ENCODE measurements around the gene UBR7. TPM values are rescaled to one million over a fixed set of nuclear protein-coding genes. Genes with fewer than 3 reads are reported as not detected.
A peak's percentile ranks its signal among the peaks of the same experiment; 100 is the strongest.
"Not testable (repeated sequence)": the region's sequence is repeated elsewhere in the genome, so short reads cannot be mapped to it uniquely, and the experiment has no call there.

Gene UBR7, protein sequence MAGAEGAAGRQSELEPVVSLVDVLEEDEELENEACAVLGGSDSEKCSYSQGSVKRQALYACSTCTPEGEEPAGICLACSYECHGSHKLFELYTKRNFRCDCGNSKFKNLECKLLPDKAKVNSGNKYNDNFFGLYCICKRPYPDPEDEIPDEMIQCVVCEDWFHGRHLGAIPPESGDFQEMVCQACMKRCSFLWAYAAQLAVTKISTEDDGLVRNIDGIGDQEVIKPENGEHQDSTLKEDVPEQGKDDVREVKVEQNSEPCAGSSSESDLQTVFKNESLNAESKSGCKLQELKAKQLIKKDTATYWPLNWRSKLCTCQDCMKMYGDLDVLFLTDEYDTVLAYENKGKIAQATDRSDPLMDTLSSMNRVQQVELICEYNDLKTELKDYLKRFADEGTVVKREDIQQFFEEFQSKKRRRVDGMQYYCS
- total RNA-seq = 10 to 100 TPM; 39.0 to 49.3 TPM

DNA sequence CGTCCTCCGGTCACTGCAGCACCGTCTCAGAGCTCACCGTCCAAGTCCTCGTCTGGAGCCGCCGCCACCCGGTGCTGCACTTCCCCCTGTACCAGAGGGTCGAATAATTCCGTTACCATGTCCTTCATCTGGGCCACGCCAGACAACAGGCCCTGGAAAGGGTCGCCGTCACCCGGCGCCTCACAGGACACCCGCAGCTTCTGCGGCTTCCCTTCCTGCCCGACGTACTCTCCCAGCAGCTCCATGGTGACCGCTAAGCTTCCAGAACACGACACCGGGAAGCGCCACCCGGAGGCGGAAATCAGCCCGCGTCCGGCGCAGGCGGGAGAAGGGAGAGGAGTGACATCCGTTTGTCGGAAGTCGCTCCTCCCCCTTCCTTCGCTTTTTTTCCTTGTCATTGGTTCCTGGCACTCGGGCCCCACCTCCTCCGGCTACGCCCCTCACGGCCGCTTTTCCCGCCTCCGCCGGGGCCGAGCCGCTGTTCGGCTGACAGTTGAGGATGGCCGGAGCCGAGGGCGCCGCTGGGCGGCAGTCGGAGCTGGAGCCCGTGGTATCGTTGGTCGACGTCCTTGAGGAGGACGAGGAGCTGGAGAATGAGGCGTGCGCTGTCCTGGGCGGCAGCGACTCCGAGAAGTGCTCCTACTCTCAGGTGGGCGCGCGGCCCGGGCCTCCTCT lies at the start of gene UBR7, which contains the start of gene GON7:
Gene UBR7, plus strand, starts transcription at position 464 of the 675 bp plus-strand sequence. Its CDS starts 36 bp downstream, at position 500.
Gene GON7, minus strand, starts transcription at position 273 of the 675 bp plus-strand sequence. Its CDS starts 28 bp downstream, at position 245.
- peaks cover 41% of the 10 kb centered on the region for H3K4me1 Mint-ChIP-seq (ENCODE audit: low read depth)
- ATAC-seq (peak; percentile 89), DNase-seq (peak; percentile 94)
- POLR2A ChIA-PET = interaction anchor here (0.7 to 5.1 kb wide), 11 partner anchors 10 to 754 kb away, joined by 3 to 87 read pairs (median 4); partner anchors contain the start of genes LYSET and MOAP1
- H3K27me3 Mint-ChIP-seq (ENCODE audit: low read depth) = no peaks in the 10 kb centered on the region
- peak within 1 kb of the TSS; percentile 96 for H3K27ac Mint-ChIP-seq
- CTCF ChIA-PET = interaction anchor here (0.6 to 4.7 kb wide), 12 partner anchors 10 to 974 kb away, joined by 3 to 40 read pairs (median 4); partner anchors contain the start of genes LYSET and MOAP1
- H3K36me3 Mint-ChIP-seq (ENCODE audit: low read depth) = peaks cover 40% of the 10 kb centered on the region
- peak within 1 kb of the TSS; percentile 100 for H3K4me3 Mint-ChIP-seq
- no peaks in the 10 kb centered on the region for H3K9me3 Mint-ChIP-seq (ENCODE audit: insufficient read depth)

DNA sequence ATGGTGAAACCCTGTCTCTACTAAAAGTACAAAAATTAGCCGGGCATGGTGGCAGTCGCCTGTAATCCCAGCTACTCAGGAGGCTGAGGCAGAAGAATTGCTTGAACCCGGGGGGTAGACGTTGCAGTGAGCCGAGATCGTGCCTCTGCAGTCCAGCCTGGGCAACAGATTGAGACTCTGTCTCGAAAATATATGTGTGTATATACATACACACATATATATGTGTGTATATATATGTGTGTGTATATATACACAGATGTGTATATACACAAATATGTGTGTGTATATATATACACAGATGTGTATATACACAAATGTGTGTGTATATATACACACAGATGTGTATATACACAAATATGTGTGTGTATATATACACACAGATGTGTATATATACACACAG lies 48.7 kb upstream of the UBR7 start:
- H3K4me1 Mint-ChIP-seq (ENCODE audit: low read depth); DNase-seq; H3K36me3 Mint-ChIP-seq (ENCODE audit: low read depth); ATAC-seq; CTCF ChIA-PET; H3K9me3 Mint-ChIP-seq (ENCODE audit: insufficient read depth); H3K4me3 Mint-ChIP-seq; POLR2A ChIA-PET; H3K27ac Mint-ChIP-seq; H3K27me3 Mint-ChIP-seq (ENCODE audit: low read depth): not testable (repeated sequence)

DNA sequence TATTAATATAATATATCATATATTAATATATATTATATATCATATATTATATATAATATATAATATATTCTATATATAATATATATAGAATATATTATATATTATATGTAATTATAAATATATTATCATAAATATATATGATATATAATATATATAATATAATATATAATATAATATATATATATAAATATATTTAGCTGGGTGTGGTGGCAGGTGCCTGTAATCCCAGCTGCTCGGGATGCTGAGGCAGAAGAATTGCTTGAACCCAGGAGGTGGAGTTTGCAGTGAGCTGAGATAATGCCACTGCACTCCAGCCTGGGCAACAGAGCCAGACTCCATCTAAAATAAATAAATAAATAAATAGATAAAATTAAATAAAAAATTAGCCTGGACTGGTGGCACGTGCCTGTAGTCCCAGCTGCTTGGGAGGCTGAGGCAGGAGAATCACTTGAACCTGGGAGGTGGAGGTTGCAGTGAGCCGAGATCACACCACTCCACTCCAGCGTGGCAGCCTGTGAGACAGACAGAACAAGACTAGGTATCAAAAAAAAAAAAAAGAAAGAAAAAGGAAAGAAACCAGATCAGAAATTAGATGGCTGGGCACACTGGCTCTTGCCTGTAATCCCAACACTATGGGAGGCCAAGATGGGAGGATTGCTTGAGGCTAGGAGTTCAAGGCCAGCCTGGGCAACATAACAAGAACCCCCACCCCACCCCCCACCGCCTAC lies 47.3 kb upstream of the UBR7 start:
- H3K27me3 Mint-ChIP-seq (ENCODE audit: low read depth); POLR2A ChIA-PET; H3K9me3 Mint-ChIP-seq (ENCODE audit: insufficient read depth); H3K4me1 Mint-ChIP-seq (ENCODE audit: low read depth); H3K27ac Mint-ChIP-seq; CTCF ChIA-PET; H3K36me3 Mint-ChIP-seq (ENCODE audit: low read depth); H3K4me3 Mint-ChIP-seq: not testable (repeated sequence)
- DNase-seq = peak; percentile 35
- peak; percentile 24 for ATAC-seq

DNA sequence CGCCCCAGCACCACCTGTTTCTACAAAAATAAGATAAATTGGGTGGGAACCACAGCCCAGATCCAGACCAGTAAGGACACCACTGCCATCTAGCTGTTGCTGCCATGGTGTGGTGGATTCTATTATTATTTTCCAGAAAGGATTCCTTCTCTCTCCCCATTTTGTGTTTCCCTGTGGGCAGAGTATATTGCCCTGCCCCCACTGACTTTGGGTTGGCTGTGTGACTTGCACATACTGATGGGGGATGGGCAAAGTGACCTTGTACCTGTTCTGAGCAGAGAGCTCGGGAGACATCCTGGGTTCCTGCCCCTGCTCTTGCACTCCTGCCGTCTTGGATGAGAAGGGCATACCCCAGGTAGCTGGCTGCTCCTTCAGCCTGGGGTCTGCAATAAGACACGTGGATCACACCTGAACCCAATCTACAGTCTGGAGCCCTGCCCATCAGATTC lies 46.7 kb upstream of the UBR7 start:
- CTCF ChIA-PET = interaction anchor here (0.8 to 1.0 kb wide), 3 partner anchors 16 to 47 kb away, joined by 3 to 7 read pairs (median 4); no protein-coding TSS in a partner anchor
- H3K4me3 Mint-ChIP-seq = no peak overlapping the region
- no peaks in the 10 kb centered on the region for H3K9me3 Mint-ChIP-seq (ENCODE audit: insufficient read depth)
- POLR2A ChIA-PET = no interaction called here
- H3K27ac Mint-ChIP-seq = no peak overlapping the region
- H3K27me3 Mint-ChIP-seq (ENCODE audit: low read depth) = peaks cover 2% of the 10 kb centered on the region
- H3K4me1 Mint-ChIP-seq (ENCODE audit: low read depth) = no peaks in the 10 kb centered on the region
- DNase-seq = peak; percentile 40
- no peaks in the 10 kb centered on the region for H3K36me3 Mint-ChIP-seq (ENCODE audit: low read depth)
- ATAC-seq = peak; percentile 52

DNA sequence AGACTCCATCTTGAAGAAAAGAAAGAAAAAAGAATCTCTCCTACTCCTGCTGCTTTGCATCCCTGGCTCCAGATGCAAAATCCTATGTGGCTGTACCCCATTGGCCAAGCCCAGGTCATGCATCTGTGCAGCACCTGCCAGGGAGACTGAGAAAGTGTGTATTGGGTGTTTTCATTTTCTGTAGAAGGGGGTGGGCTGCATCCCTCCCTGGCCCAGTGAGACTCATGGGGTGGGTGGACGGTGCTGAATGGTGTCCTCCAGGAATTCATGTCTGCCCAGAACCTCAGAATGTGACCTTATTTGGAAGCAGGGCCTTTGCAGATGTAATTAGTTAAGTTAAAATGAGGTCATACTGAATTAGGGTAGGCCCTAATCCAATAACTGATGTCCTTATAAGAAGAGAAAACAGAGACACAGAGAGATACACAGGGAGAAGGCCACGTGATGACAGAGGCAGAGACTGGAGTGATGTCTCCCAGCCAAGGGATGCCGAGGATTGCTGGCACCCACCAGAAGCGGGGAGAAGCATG lies 45.6 kb upstream of the UBR7 start:
- Mint-ChIP-seq H3K4me3 (no peak overlapping the region), H3K36me3 (ENCODE audit: low read depth) (no peaks in the 10 kb centered on the region), H3K27me3 (ENCODE audit: low read depth) (peaks cover 2% of the 10 kb centered on the region), H3K9me3 (ENCODE audit: insufficient read depth) (no peaks in the 10 kb centered on the region), H3K4me1 (ENCODE audit: low read depth) (no peaks in the 10 kb centered on the region), H3K27ac (no peak overlapping the region)
- ATAC-seq (no peak), DNase-seq (no peak)
- ChIA-PET CTCF (interaction anchor here (0.8 to 1.0 kb wide), 3 partner anchors 15 to 48 kb away, joined by 3 to 7 read pairs (median 4); no protein-coding TSS in a partner anchor), POLR2A (no interaction called here)

DNA sequence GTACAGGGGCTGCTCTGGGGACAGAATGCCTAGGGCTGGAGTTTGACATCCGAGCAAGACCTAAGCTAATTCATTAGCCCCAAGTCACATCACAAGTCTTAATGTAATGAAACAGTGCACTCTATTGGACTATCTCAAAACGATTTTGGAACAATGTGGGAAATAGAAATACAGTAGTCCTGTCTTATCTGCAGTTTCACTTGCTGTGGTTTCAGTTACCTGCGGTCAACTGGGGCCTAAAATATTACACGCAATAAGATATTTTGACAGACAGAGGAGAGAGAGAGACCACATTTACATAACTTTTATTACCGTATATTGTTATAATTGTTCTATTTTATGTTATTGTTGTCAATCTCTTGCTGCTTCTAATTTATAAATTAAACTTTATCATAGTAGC lies 43.5 kb upstream of the UBR7 start:
- no peaks in the 10 kb centered on the region for H3K9me3 Mint-ChIP-seq (ENCODE audit: insufficient read depth)
- H3K27ac Mint-ChIP-seq = no peak overlapping the region
- no peak overlapping the region for H3K4me3 Mint-ChIP-seq
- ChIA-PET POLR2A (no interaction called here), CTCF (interaction anchor here (1.0 to 1.4 kb wide), 2 partner anchors 14 to 51 kb away, joined by 3 to 5 read pairs; no protein-coding TSS in a partner anchor)
- H3K36me3 Mint-ChIP-seq (ENCODE audit: low read depth) = no peaks in the 10 kb centered on the region
- ATAC-seq (no peak), DNase-seq (no peak)
- H3K4me1 Mint-ChIP-seq (ENCODE audit: low read depth) = no peaks in the 10 kb centered on the region
- no peaks in the 10 kb centered on the region for H3K27me3 Mint-ChIP-seq (ENCODE audit: low read depth)

DNA sequence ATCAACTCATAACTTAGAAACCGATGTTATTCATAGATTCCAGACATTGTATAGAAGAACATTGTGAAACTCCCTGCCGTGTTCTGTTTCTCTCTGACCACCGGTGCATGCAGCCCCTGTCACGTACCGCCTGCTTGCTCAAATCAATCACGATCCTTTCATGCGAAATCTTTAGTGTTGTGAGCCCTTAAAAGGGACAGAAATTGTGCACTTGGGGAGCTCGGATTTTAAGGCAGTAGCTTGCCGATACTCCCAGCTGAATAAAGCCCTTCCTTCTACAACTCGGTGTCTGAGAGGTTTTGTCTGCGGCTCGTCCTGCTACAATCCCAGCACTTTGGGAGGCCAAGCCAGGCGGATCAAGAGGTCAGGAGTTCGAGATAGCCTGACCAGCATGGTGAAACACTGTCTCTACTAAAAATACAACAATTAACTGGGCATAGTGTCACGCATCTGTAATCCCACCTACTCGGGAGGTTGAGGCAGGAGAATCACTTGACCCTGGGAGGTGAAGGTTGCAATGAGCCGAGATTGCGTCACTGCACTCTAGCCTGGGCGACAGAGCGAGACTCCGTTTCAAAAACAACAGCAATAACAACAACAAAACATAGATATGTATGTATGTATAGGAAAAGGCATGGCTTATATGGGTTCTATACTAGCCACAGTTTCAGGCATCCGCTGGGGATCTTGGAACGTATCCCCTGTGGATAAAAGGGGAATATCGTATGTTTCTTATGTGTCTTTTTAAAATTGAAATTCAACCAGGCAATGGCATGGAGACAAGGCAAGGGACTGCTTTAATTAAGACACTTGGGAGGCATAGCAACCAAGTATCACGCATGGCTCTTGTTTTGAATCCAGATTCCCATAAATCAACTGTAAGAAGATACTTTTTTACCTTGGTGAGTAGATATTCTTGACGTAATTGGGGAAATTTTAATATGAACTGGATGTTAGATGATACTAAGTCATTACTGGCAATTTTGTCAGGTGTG lies 41.5 kb upstream of the UBR7 start:
- H3K36me3 Mint-ChIP-seq (ENCODE audit: low read depth); H3K27me3 Mint-ChIP-seq (ENCODE audit: low read depth); H3K4me1 Mint-ChIP-seq (ENCODE audit: low read depth); H3K9me3 Mint-ChIP-seq (ENCODE audit: insufficient read depth); H3K4me3 Mint-ChIP-seq; DNase-seq; H3K27ac Mint-ChIP-seq; ATAC-seq; CTCF ChIA-PET: not testable (repeated sequence)
- POLR2A ChIA-PET = interaction anchor here (1.1 kb wide), 1 partner anchor 19 kb away, joined by 3 read pairs; the partner anchor contains the start of genes LYSET and MOAP1

DNA sequence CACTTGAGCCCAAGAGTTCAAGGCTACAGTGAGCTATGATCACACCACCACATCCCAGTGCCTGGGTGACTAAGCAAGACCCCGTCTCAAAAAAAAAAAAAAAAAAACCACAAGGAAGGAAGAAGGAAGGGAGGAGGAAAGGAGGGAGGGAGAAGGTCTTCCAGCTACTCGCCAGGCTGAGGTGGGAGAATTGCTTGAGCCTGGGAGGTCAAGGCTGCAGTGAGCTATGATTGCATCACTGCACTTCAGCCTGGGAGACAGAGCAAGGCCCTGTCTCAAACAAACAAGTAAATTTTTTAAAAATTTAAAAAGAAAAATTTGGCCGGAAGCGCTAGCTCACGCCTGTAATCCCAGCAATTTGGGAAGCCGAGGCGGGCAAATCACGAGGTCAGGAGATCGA lies 38.4 kb upstream of the UBR7 start:
- H3K4me3 Mint-ChIP-seq; H3K9me3 Mint-ChIP-seq (ENCODE audit: insufficient read depth); DNase-seq; POLR2A ChIA-PET; H3K27me3 Mint-ChIP-seq (ENCODE audit: low read depth); H3K27ac Mint-ChIP-seq; ATAC-seq; H3K36me3 Mint-ChIP-seq (ENCODE audit: low read depth); H3K4me1 Mint-ChIP-seq (ENCODE audit: low read depth): not testable (repeated sequence)
- CTCF ChIA-PET = interaction anchor here (1.1 to 3.2 kb wide), 2 partner anchors 9 to 55 kb away, joined by 5 to 15 read pairs; no protein-coding TSS in a partner anchor

DNA sequence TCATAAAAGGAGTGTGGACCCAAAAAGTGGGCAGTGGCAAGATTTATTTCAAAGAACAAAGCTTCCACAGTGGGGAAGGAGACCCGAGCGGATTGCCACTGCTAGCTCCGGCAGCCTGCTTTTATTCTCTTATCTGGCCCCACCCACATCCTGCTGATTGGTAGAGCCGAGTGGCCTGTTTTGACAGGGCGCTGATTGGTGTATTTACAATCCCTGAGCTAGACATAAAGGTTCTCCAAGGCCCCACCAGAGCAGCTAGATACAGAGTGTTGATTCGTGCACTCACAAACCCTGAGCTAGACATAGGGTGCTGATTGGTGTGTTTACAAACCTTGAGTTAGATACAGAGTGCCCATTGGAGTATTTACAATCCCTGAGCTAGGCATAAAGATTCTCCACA lies 37.4 kb upstream of the UBR7 start:
- H3K4me3 Mint-ChIP-seq; H3K27me3 Mint-ChIP-seq (ENCODE audit: low read depth); H3K4me1 Mint-ChIP-seq (ENCODE audit: low read depth); H3K36me3 Mint-ChIP-seq (ENCODE audit: low read depth); ATAC-seq; DNase-seq; POLR2A ChIA-PET; H3K27ac Mint-ChIP-seq; H3K9me3 Mint-ChIP-seq (ENCODE audit: insufficient read depth): not testable (repeated sequence)
- CTCF ChIA-PET = interaction anchor here (1.1 to 3.2 kb wide), 2 partner anchors 8 to 56 kb away, joined by 5 to 15 read pairs; no protein-coding TSS in a partner anchor

DNA sequence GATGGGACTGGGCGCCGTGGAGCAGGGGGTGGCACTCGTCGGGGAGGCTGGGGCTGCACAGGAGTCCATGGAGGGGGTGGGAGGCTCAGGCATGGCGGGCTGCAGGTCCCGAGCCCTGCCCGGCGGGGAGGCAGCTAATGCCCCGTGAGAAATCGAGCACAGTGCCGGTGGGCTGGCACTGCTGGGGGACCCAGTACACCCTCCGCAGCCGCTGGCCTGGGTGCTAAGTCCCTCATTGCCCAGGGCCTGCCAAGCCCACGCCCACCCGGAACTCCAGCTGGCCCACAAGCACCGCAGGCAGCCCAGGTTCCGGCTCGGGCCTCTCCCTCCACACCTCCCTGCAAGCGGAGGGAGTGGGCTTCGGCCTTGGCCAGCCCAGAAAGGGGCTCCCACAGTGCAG lies 36.9 kb upstream of the UBR7 start:
- H3K27me3 Mint-ChIP-seq (ENCODE audit: low read depth); H3K36me3 Mint-ChIP-seq (ENCODE audit: low read depth); H3K4me1 Mint-ChIP-seq (ENCODE audit: low read depth); ATAC-seq; H3K4me3 Mint-ChIP-seq; H3K27ac Mint-ChIP-seq; H3K9me3 Mint-ChIP-seq (ENCODE audit: insufficient read depth); DNase-seq; POLR2A ChIA-PET: not testable (repeated sequence)
- CTCF ChIA-PET = interaction anchor here (3.2 kb wide), 1 partner anchor 8 kb away, joined by 15 read pairs; no protein-coding TSS in a partner anchor
